Measurements from ENCODE around the gene CDC42EP4.

CDC42EP4 gene

DNA sequence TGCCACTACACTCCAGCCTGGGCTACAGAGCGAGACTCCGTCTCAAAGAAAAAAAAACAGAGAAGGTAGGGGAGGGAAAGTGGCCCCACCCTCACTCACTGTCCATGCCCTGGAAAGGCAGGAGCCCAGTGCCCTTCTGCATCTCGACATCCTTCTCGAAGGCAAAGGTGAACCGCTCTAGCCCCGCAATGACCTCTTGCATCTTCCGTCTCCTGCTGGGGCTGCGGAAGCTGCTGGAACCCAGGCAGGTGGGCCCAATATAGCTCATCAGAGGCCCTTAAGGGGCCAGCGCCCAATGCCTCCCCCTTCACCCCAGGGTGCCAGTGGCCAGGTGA lies 50.2 kb downstream of the CDC42EP4 start, which contains the start of gene CPSF4L:
Gene CPSF4L (minus strand): TSS at position 264 of the 335 bp plus-strand sequence. CDS start 62 bp downstream, at position 202.
- TF ChIP-seq, protein P1, sequence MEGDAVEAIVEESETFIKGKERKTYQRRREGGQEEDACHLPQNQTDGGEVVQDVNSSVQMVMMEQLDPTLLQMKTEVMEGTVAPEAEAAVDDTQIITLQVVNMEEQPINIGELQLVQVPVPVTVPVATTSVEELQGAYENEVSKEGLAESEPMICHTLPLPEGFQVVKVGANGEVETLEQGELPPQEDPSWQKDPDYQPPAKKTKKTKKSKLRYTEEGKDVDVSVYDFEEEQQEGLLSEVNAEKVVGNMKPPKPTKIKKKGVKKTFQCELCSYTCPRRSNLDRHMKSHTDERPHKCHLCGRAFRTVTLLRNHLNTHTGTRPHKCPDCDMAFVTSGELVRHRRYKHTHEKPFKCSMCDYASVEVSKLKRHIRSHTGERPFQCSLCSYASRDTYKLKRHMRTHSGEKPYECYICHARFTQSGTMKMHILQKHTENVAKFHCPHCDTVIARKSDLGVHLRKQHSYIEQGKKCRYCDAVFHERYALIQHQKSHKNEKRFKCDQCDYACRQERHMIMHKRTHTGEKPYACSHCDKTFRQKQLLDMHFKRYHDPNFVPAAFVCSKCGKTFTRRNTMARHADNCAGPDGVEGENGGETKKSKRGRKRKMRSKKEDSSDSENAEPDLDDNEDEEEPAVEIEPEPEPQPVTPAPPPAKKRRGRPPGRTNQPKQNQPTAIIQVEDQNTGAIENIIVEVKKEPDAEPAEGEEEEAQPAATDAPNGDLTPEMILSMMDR (IDR thresholded peaks at IDR 0.05; ENCODE audit: extremely low read depth, insufficient read depth, missing control alignments): no peak
- in situ Hi-C loops (cut with MboI; ENCODE audit: low pct_unique_long_range_greater_than_20kb, low sequenced_read_pairs, unreplicated experiment): no loop called here
- DNase-seq (ENCODE audit: low spot score): no peak

DNA sequence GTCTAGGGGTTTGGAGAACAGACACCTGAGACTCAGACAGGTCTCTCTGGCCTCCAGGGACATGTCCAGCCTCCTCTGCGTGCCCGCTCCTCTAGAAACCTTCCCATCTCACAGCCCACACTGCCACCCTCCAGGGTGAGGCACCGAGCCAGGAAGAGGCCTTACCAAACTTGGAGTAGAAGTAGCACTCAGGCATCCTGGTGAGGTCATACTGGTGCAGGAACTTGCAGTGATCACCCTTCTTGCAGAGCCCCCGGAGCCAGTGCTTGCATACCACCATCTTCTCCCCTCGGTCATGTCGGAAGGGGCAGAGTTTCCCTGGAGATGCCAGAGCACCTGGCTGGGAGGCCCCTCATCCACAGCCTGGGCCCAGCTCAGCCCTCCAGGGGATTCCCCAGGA lies 54.3 kb downstream of the CDC42EP4 start:
- TF ChIP-seq, protein P1 (IDR thresholded peaks at IDR 0.05; ENCODE audit: extremely low read depth, insufficient read depth, missing control alignments): no peak
- in situ Hi-C loops (cut with MboI; ENCODE audit: low pct_unique_long_range_greater_than_20kb, low sequenced_read_pairs, unreplicated experiment): loop anchor here (10.0 kb wide), 1 partner anchor 117 kb away; no protein-coding TSS in a partner anchor
- DNase-seq (ENCODE audit: low spot score): no peak

DNA sequence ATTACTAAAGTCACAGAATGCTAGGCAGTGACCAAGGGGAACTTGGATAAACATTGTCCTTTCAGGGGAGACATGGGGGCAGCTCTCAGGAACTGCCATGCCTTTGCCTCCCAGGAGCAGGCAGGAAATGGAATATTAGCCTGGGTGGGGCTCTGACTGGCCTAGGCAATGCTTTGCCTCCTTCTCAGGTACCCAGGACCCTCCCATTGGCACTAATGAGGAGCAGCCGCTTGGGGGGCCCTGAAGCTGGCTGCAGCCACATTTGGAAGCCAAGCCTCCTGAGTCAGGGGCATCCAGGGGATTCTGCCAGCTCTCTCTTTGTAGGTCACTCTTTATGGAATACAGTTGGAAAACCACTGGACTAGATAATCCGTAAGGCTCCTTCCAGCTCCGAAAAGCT lies 55.6 kb downstream of the CDC42EP4 start:
- in situ Hi-C loops (cut with MboI; ENCODE audit: low pct_unique_long_range_greater_than_20kb, low sequenced_read_pairs, unreplicated experiment): loop anchor here (10.0 kb wide), 1 partner anchor 119 kb away; no protein-coding TSS in a partner anchor
- no peak for DNase-seq (ENCODE audit: low spot score)
- TF ChIP-seq, protein P1 (IDR thresholded peaks at IDR 0.05; ENCODE audit: extremely low read depth, insufficient read depth, missing control alignments): no peak

DNA sequence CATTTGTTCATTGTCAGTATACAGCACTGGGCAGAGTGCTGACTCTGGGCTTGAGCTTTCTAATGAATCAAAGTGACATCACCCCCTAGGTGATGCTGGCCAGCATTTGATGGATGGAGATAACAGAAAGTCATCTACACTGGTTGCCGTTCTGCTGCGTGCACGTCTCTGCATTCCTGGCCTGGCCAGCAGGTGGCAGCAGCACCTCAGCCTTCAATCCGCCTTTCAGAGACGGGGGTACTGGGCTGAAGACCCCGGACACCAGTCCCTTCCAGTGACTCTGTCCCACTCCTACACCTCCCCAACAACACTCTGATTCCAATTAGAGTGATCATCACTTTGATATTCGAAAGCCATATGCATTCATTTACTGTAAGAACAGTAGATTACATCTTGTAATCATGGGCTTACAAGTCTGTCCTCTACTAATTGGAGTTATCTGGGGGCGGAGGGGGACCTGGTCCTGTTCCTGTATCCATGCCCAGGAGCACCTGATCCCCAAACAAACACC lies 56.1 kb downstream of the CDC42EP4 start:
- TF ChIP-seq, protein P1 (IDR thresholded peaks at IDR 0.05; ENCODE audit: extremely low read depth, insufficient read depth, missing control alignments): peak; percentile 96
- peak; percentile 79 for DNase-seq (ENCODE audit: low spot score)
- in situ Hi-C loops (cut with MboI; ENCODE audit: low pct_unique_long_range_greater_than_20kb, low sequenced_read_pairs, unreplicated experiment): loop anchor here (10.0 kb wide), 1 partner anchor 119 kb away; no protein-coding TSS in a partner anchor

DNA sequence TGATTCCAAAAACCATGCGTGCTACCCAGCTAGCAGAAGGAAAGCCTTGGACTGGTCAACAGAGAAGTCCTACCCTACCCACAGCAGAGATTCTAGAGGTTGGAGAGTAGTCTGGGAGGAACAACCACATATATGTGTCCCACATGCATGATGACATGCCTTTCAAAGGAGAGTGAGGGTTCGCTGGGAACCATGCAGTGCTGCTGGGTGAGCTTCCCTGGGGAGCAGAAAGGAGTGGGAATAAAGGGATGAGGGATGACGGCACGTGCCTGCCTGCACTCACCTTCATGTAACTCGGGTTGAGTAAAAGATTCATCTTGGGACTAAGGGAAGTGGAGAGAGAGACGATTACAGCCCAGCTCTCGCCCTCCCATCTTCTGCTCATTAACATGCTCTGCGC lies 59.9 kb downstream of the CDC42EP4 start:
- in situ Hi-C loops (cut with MboI; ENCODE audit: low pct_unique_long_range_greater_than_20kb, low sequenced_read_pairs, unreplicated experiment): loop anchor here (10.0 kb wide), 1 partner anchor 123 kb away; no protein-coding TSS in a partner anchor
- TF ChIP-seq, protein P1 (IDR thresholded peaks at IDR 0.05; ENCODE audit: extremely low read depth, insufficient read depth, missing control alignments): no peak
- DNase-seq (ENCODE audit: low spot score): no peak

DNA sequence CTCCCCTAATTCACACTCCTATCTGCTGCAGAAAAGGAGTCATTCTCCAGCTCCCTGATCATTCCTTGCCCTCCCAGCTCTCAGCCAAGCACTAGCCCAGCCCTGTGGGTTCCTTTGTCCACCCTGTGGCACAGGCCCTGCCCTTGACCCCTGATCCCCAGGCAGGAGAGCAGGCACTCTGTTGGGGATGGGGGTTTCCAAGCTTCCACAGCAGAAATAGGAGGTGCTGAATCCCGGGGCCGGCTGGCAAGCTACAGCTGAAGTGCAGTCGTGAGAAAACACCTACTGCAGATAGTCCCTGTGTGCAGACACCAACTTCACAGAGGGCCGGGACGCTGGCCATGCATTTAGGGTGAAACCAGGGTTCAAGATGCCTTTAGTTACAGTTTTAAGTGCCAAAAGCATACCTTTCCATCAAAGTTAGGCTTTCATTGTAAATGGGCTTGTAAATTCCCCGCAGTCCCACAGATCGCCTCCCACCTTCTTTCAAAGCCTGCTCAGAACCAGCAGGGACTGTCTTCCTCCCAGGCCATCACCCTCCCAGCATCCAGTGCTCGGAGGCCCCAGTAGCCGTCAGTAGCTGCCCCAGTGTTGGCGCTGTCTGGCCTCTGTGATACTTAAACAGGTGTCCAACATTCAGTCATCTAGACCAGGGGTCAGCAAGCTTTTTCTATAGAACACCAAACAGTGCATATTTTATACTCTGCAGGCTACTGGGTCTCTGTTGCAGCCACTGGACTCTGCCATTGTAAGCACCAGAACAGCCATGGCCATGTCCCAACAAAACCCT lies 60.8 kb downstream of the CDC42EP4 start:
- TF ChIP-seq, protein P1 (IDR thresholded peaks at IDR 0.05; ENCODE audit: extremely low read depth, insufficient read depth, missing control alignments): no peak
- in situ Hi-C loops (cut with MboI; ENCODE audit: low pct_unique_long_range_greater_than_20kb, low sequenced_read_pairs, unreplicated experiment): loop anchor here (10.0 kb wide), 1 partner anchor 124 kb away; no protein-coding TSS in a partner anchor
- no peak for DNase-seq (ENCODE audit: low spot score)
